ENCODE measurements around the gene ADGRD1. TPM values are rescaled to one million over a fixed set of nuclear protein-coding genes. Genes with fewer than 3 reads are reported as not detected.

The ADGRD1 gene
- total and polyA plus RNA-seq, 2 of the 8 experiments (the other 6 are each of a cell fraction or from before 2014, with no cell fraction given): 0.36 to 0.48 TPM

GRCh38 chr12:131002216-131002631, 48.5 kb downstream of the ADGRD1 start:
- TF ChIP-seq PHF8 (conservative IDR thresholded peaks at IDR 0.05; ENCODE audit: low read depth, low read length): no peak
- TF ChIP-seq SUZ12 (IDR thresholded peaks at IDR 0.05; ENCODE audit: low read length): no peak
- no peak for TF ChIP-seq CTBP2 (IDR thresholded peaks at IDR 0.05; ENCODE audit: borderline replicate concordance, insufficient read depth, insufficient read length, low read length)
- no peak for TF ChIP-seq USF2 (IDR thresholded peaks at IDR 0.05; ENCODE audit: low read length)
- H3K27me3 ChIP-seq (replicated peaks in 1 of 4; ENCODE audit: control insufficient read depth in 3 of 4, extremely low read depth in 1 of 4, insufficient read depth in 3 of 4, low read length in 3 of 4): no peaks in the 10 kb centered on the region
- H3K4ac ChIP-seq (replicated peaks; ENCODE audit: insufficient read length, low read depth, low read length): no peak overlapping the region
- H4K8ac ChIP-seq (ENCODE audit: extremely low read depth, insufficient read depth, low read length): no peak overlapping the region
- POLR2A ChIA-PET (ENCODE audit: partially characterized antibody): no interaction called here
- no peak overlapping the region for H3K18ac ChIP-seq (ENCODE audit: extremely low read depth, low read length)
- H3K79me2 ChIP-seq (ENCODE audit: control insufficient read depth in 1 of 2, insufficient read depth in 2 of 2, low read length in 2 of 2): no peaks in the 10 kb centered on the region
- no peak overlapping the region for H2BK12ac ChIP-seq (ENCODE audit: low read depth, low read length)
- H3K9ac ChIP-seq (replicated peaks in 1 of 4; ENCODE audit: extremely low read depth in 1 of 4, low read depth in 3 of 4, low read length in 3 of 4): no peak overlapping the region
- H4K20me1 ChIP-seq (replicated peaks in 1 of 2; ENCODE audit: control insufficient read depth in 1 of 2, insufficient read depth in 2 of 2, low read length in 2 of 2): no peaks in the 10 kb centered on the region
- no peak for DNase-seq (ENCODE audit: low read depth in 1 of 2, low spot score in 2 of 2)
- no peaks in the 10 kb centered on the region for H3K36me3 ChIP-seq (ENCODE audit: control insufficient read depth in 2 of 4, insufficient read depth in 4 of 4, low read length in 3 of 4)
- no peaks in the 10 kb centered on the region for H3K79me1 ChIP-seq (ENCODE audit: low read depth, low read length)
- no peak overlapping the region for H3K4me3 ChIP-seq (ENCODE audit: extremely low read depth in 1 of 4, insufficient read depth in 2 of 4, low read depth in 3 of 4, low read length in 4 of 4)
- H3K4me2 ChIP-seq (ENCODE audit: insufficient read depth in 1 of 2, low read depth in 2 of 2, low read length in 2 of 2): no peak overlapping the region
- H3K14ac ChIP-seq (ENCODE audit: insufficient read length): no peak overlapping the region
- H2BK120ac ChIP-seq (replicated peaks; ENCODE audit: low read depth, low read length): no peak overlapping the region
- H2BK20ac ChIP-seq (ENCODE audit: low read length): no peak overlapping the region
- H4K5ac ChIP-seq (ENCODE audit: insufficient read length, low read depth, low read length): no peak overlapping the region
- H2BK5ac ChIP-seq (ENCODE audit: low read depth, low read length): no peak overlapping the region
- no peak overlapping the region for H3K56ac ChIP-seq (replicated peaks; ENCODE audit: insufficient read length, low read depth, low read length)
- H2BK15ac ChIP-seq (ENCODE audit: low read length): no peak overlapping the region
- peaks cover 0 to 2% (median 0%) of the 10 kb centered on the region in 4 experiments; a peak in 1 of 7 replicates for H3K4me1 ChIP-seq (replicated peaks in 1 of 4; ENCODE audit: control insufficient read depth in 3 of 4, insufficient read depth in 4 of 4, low read length in 3 of 4)
- no peak overlapping the region for H3K23ac ChIP-seq (ENCODE audit: insufficient read length)
- FAIRE-seq: no peak
- 90% methylated on average over 2 of the region's 2 CpGs; no CpG with 5 or more reads in 1 of the 2 experiments for WGBS, 2 experiments (ENCODE audit: extremely low coverage in 1 of 2, insufficient coverage in 1 of 2, insufficient read length in 1 of 2, insufficient replicate concordance in 2 of 2, low coverage in 1 of 2, low lambda C conversion rate in 2 of 2, missing lambda C conversion rate in 1 of 2)
- no peak overlapping the region for H2AK5ac ChIP-seq (ENCODE audit: low read depth, low read length)
- no peak overlapping the region for H3K27ac ChIP-seq (ENCODE audit: low read depth, low read length)
- H4K91ac ChIP-seq (replicated peaks; ENCODE audit: insufficient read length, low read length): no peak overlapping the region
- H3K9me3 ChIP-seq (ENCODE audit: insufficient read depth in 2 of 2, low read depth in 1 of 2, low read length in 1 of 2): peaks cover 2 to 14% of the 10 kb centered on the region in 2 experiments; a peak in 3 of 4 replicates
- H3K23me2 ChIP-seq (ENCODE audit: low read depth, low read length): no peaks in the 10 kb centered on the region
- CTCF ChIA-PET (ENCODE audit: partially characterized antibody): interaction anchor here (0.7 to 1.5 kb wide), 3 partner anchors 8 to 249 kb away, joined by 3 to 4 read pairs (median 3); no protein-coding TSS in a partner anchor
- no peak overlapping the region for H2AFZ ChIP-seq (ENCODE audit: low read length)

All from H1 (cell line).